ENCODE measurements around the gene ERI3. TPM values are rescaled to one million over a fixed set of nuclear protein-coding genes. Genes with fewer than 3 reads are reported as not detected.

ERI3 gene
- total RNA-seq, 1 experiment from 2014 or later, result 83.4 TPM

- TF ChIP-seq CTCF (IDR thresholded peaks at IDR 0.05; ENCODE audit: unreplicated experiment), result no peak
- no TSS peak for BruUV-seq (replicated peaks)
- POLR2A ChIA-PET, result interaction anchor here (0.7 to 0.8 kb wide), 2 partner anchors 11 to 48 kb away, joined by 3 to 6 read pairs; no protein-coding TSS in a partner anchor
Observed at GRCh38 chr1:44389437-44389836, 34.4 kb upstream of the ERI3 start.

DNA sequence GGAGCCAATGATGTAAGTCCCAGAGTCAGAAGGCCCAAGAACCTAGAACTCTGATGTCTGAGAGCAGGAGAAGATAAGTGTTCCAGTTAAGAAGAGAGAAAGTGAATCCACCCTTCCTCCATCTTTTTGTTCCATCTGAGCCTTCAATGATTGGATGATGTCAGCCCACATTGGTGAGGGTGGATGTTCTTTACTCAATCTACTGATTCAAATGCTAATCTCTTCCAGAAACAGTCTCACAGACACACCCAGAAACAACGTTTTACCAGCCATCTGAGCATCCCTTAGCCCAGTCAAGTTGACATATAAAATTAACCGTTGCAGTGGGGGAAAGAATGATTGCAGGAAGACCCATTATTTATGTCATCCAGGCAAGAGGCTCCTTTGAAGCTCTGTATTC, 33.5 kb upstream of the ERI3 start:
- no TSS peak for BruUV-seq (replicated peaks)
- H3K27ac Mint-ChIP-seq (ENCODE audit: low read depth, unreplicated experiment), result no peak overlapping the region
- H3K4me3 Mint-ChIP-seq (ENCODE audit: unreplicated experiment), result no peak overlapping the region
- intact Hi-C loops (cut with micrococcal nuclease), result no loop called here
- no peaks in the 10 kb centered on the region for H3K9me3 Mint-ChIP-seq (ENCODE audit: unreplicated experiment)
- ChIA-PET POLR2A (interaction anchor here (0.8 kb wide), 1 partner anchor 12 kb away, joined by 6 read pairs; no protein-coding TSS in a partner anchor), CTCF (no interaction called here)
- no peaks in the 10 kb centered on the region for H3K36me3 Mint-ChIP-seq (ENCODE audit: insufficient read depth, unreplicated experiment)
- no peaks in the 10 kb centered on the region for H3K27me3 Mint-ChIP-seq (ENCODE audit: insufficient read depth, unreplicated experiment)
- no peak for DNase-seq (ENCODE audit: unreplicated experiment)
- H3K4me1 Mint-ChIP-seq (ENCODE audit: insufficient read depth, unreplicated experiment), result no peaks in the 10 kb centered on the region
- no peak for TF ChIP-seq CTCF (IDR thresholded peaks at IDR 0.05; ENCODE audit: unreplicated experiment)

More at GRCh38 chr1:44389437-44389836, 34.4 kb upstream of the ERI3 start:
- DNase-seq (ENCODE audit: unreplicated experiment), result no peak
- no peaks in the 10 kb centered on the region for H3K4me1 Mint-ChIP-seq (ENCODE audit: insufficient read depth, unreplicated experiment)
- no peaks in the 10 kb centered on the region for H3K9me3 Mint-ChIP-seq (ENCODE audit: unreplicated experiment)
- H3K27ac Mint-ChIP-seq (ENCODE audit: low read depth, unreplicated experiment), result no peak overlapping the region
- H3K36me3 Mint-ChIP-seq (ENCODE audit: insufficient read depth, unreplicated experiment), result no peaks in the 10 kb centered on the region
- no peaks in the 10 kb centered on the region for H3K27me3 Mint-ChIP-seq (ENCODE audit: insufficient read depth, unreplicated experiment)
- CTCF ChIA-PET, result interaction anchor here (0.9 to 2.6 kb wide), 2 partner anchors 11 to 37 kb away, joined by 3 to 15 read pairs; no protein-coding TSS in a partner anchor
- intact Hi-C loops (cut with micrococcal nuclease), result no loop called here
- H3K4me3 Mint-ChIP-seq (ENCODE audit: unreplicated experiment), result no peak overlapping the region

- intact Hi-C loops (cut with micrococcal nuclease), result no loop called here
- no peaks in the 10 kb centered on the region for H3K36me3 Mint-ChIP-seq (ENCODE audit: insufficient read depth, unreplicated experiment)
- CTCF ChIA-PET, result interaction anchor here (0.5 to 7.5 kb wide), 7 partner anchors 16 to 243 kb away, joined by 3 to 113 read pairs (median 3); no protein-coding TSS in a partner anchor
- no peaks in the 10 kb centered on the region for H3K27me3 Mint-ChIP-seq (ENCODE audit: insufficient read depth, unreplicated experiment)
- no peak overlapping the region for H3K4me3 Mint-ChIP-seq (ENCODE audit: unreplicated experiment)
- H3K9me3 Mint-ChIP-seq (ENCODE audit: unreplicated experiment), result no peaks in the 10 kb centered on the region
- H3K4me1 Mint-ChIP-seq (ENCODE audit: insufficient read depth, unreplicated experiment), result no peaks in the 10 kb centered on the region
- no peak for DNase-seq (ENCODE audit: unreplicated experiment)
- no peak for TF ChIP-seq CTCF (IDR thresholded peaks at IDR 0.05; ENCODE audit: unreplicated experiment)
- H3K27ac Mint-ChIP-seq (ENCODE audit: low read depth, unreplicated experiment), result no peak overlapping the region
- BruUV-seq (replicated peaks), result no TSS peak
- POLR2A ChIA-PET, result interaction anchor here (0.6 to 1.9 kb wide), 4 partner anchors 10 to 216 kb away, joined by 3 to 9 read pairs (median 3); no protein-coding TSS in a partner anchor
Observed at GRCh38 chr1:44380666-44381177, 25.7 kb upstream of the ERI3 start.

- intact Hi-C loops (cut with micrococcal nuclease), result loop anchor here (1.0 to 5.0 kb wide), 5 partner anchors 45 to 275 kb away; no protein-coding TSS in a partner anchor
- peak; percentile 72 for TF ChIP-seq CTCF (IDR thresholded peaks at IDR 0.05; ENCODE audit: unreplicated experiment)
- Mint-ChIP-seq H3K4me1 (ENCODE audit: insufficient read depth, unreplicated experiment) (no peaks in the 10 kb centered on the region), H3K36me3 (ENCODE audit: insufficient read depth, unreplicated experiment) (no peaks in the 10 kb centered on the region), H3K9me3 (ENCODE audit: unreplicated experiment) (no peaks in the 10 kb centered on the region), H3K4me3 (ENCODE audit: unreplicated experiment) (no peak overlapping the region), H3K27me3 (ENCODE audit: insufficient read depth, unreplicated experiment) (no peaks in the 10 kb centered on the region), H3K27ac (ENCODE audit: low read depth, unreplicated experiment) (no peak overlapping the region)
- POLR2A ChIA-PET, result interaction anchor here (0.6 to 1.2 kb wide), 6 partner anchors 49 to 215 kb away, joined by 3 to 6 read pairs (median 4); no protein-coding TSS in a partner anchor
- CTCF ChIA-PET, result interaction anchor here (0.5 to 7.5 kb wide), 29 partner anchors 10 to 401 kb away, joined by 3 to 113 read pairs (median 4); no protein-coding TSS in a partner anchor
- no TSS peak for BruUV-seq (replicated peaks)
- peak; percentile 72 for DNase-seq (ENCODE audit: unreplicated experiment)
Observed at GRCh38 chr1:44377925-44378784, 23.1 kb upstream of the ERI3 start.
